ENCODE data around the gene VCPKMT. TPM values are rescaled to one million over a fixed set of nuclear protein-coding genes. Genes with fewer than 3 reads are reported as not detected.

The VCPKMT gene
- total RNA-seq (10 to 100 TPM in 2 of 4 donors, 1 to 10 TPM in 2; 7.8 to 12.2 (median 9.4) TPM), polyA plus RNA-seq (1 to 10 TPM; 3.5 to 8.7 (median 4.2) TPM)

DNA sequence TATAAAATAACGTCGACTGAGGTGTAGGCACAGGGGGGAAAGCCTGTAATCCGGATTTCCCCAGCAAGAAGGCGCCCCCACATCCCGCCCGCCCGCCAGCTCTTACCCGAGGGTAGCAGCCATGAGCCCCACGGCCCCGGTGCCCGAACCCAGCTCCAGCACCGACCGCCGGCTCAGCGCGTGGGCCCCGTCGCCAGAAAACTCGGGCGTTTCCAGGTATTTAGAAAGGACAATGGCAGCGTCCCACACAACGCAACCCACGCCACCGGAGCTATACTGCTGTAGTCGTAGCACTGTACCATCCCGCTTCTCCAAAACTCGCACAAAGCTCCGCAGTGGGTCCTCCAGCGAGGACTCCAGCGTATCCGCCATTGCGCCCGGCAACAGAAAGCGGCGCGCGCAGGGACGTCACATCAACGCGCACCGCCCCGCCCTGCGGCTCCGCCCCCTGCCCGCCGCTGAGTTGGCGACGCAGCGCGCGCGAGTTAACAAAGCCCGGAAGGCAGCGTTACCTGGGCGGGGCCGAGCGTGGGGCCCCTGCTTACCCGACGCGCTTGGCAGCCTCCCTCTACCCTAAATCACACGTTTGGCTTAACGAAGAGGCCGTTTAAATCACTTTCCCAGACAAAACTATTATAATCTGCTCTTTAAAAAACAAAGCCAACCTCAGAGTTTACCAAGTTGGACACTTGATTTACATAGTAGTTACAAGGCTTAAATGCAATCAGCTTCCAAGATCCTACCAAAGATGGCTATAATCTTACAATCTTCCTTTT lies at the start of gene VCPKMT:
Gene VCPKMT, minus strand, starts transcription at position 392 of the 776 bp plus-strand sequence. Its CDS starts 20 bp downstream, at position 372.
- intact Hi-C loops (cut with DNase I) = loop anchor here (5.0 to 10.0 kb wide), 4 partner anchors 116 to 482 kb away; partner anchors contain the start of genes DNAAF2, MAP4K5 and SOS2
- peak within 1 kb of the TSS; percentile 55 to 86 (median 78) for H3K4me3 ChIP-seq
- WGBS, 2 donors = 0% methylated on average over 63 of the region's 63 CpGs
- H3K4me1 ChIP-seq = peaks cover 0 to 24% (median 17%) of the 10 kb centered on the region in 4 donors
- peak in 1 of 4 donors; percentile 48 for TF ChIP-seq EP300 (IDR thresholded peaks at IDR 0.05)
- peak; percentile 95 to 98 (median 96) for TF ChIP-seq POLR2AphosphoS5 (IDR thresholded peaks at IDR 0.05)
- TF ChIP-seq CTCF (IDR thresholded peaks at IDR 0.05) = no peak
- peak; percentile 77 to 79 for TF ChIP-seq POLR2A (IDR thresholded peaks at IDR 0.05)
- H3K27ac ChIP-seq = peak within 1 kb of the TSS; percentile 81 to 92 (median 88)
- no peaks in the 10 kb centered on the region for H3K27me3 ChIP-seq
- peak; percentile 97 for DNase-seq
- H3K9me3 ChIP-seq = no peaks in the 10 kb centered on the region
- peaks cover 0 to 48% (median 4%) of the 10 kb centered on the region in 4 donors for H3K36me3 ChIP-seq

GRCh38 chr14:50156111-50156510 lies 39.7 kb upstream of the VCPKMT start:
- Histone ChIP-seq H3K27ac (no peak overlapping the region), H3K4me1 (no peaks in the 10 kb centered on the region), H3K9me3 (no peaks in the 10 kb centered on the region), H3K4me3 (no peak overlapping the region), H3K36me3 (peaks cover 13 to 91% (median 15%) of the 10 kb centered on the region in 4 donors), H3K27me3 (no peaks in the 10 kb centered on the region)
- intact Hi-C loops (cut with DNase I) = no loop called here
- WGBS, 2 donors = 91 to 93% methylated on average over 4 of the region's 4 CpGs
- no peak for DNase-seq
- TF ChIP-seq POLR2AphosphoS5 (IDR thresholded peaks at IDR 0.05) = no peak
- no peak for TF ChIP-seq EP300 (IDR thresholded peaks at IDR 0.05)
- TF ChIP-seq POLR2A (IDR thresholded peaks at IDR 0.05) = no peak
- no peak for TF ChIP-seq CTCF (IDR thresholded peaks at IDR 0.05)

- Histone ChIP-seq H3K9me3 (no peaks in the 10 kb centered on the region), H3K36me3 (peaks cover 0 to 75% (median 20%) of the 10 kb centered on the region in 4 donors), H3K4me3 (no peak overlapping the region), H3K27ac (no peak overlapping the region), H3K27me3 (no peaks in the 10 kb centered on the region), H3K4me1 (peaks cover 0 to 5% (median 0%) of the 10 kb centered on the region in 4 donors)
- DNase-seq = no peak
- TF ChIP-seq POLR2A (IDR thresholded peaks at IDR 0.05) (no peak), CTCF (IDR thresholded peaks at IDR 0.05) (no peak), EP300 (IDR thresholded peaks at IDR 0.05) (no peak), POLR2AphosphoS5 (IDR thresholded peaks at IDR 0.05) (no peak)
- 92% methylated on average over 4 of the region's 4 CpGs for WGBS, 2 donors
- intact Hi-C loops (cut with DNase I) = no loop called here
These were observed 32.4 kb upstream of the VCPKMT start for GRCh38 chr14:50148799-50149198.

- H3K36me3 ChIP-seq = peaks cover 0 to 35% (median 3%) of the 10 kb centered on the region in 4 donors
- H3K4me1 ChIP-seq = no peaks in the 10 kb centered on the region
- intact Hi-C loops (cut with DNase I) = no loop called here
- TF ChIP-seq POLR2AphosphoS5 (IDR thresholded peaks at IDR 0.05) (no peak), CTCF (IDR thresholded peaks at IDR 0.05) (no peak), EP300 (IDR thresholded peaks at IDR 0.05) (no peak), POLR2A (IDR thresholded peaks at IDR 0.05) (no peak)
- no peak overlapping the region for H3K27ac ChIP-seq
- no peak for DNase-seq
- H3K27me3 ChIP-seq = no peaks in the 10 kb centered on the region
- no peak overlapping the region for H3K4me3 ChIP-seq
- 98% methylated on average over 3 of the region's 3 CpGs for WGBS, 2 donors
- no peaks in the 10 kb centered on the region for H3K9me3 ChIP-seq
These were observed 22.8 kb upstream of the VCPKMT start for GRCh38 chr14:50139192-50139591.

Measured in sigmoid colon (tissue), 7 donors.